HepG2 (cell line): ENCODE data around the gene DENND10. TPM values are rescaled to one million over a fixed set of nuclear protein-coding genes. Genes with fewer than 3 reads are reported as not detected.

Experiments used
- ATAC-seq: fragments of 200-7000 bp; cut with Tn5 transposase; 3 replicates; pipeline ENCODE4 v1.9.1; 2020; ENCODE audit warnings: mild to moderate bottlenecking, moderate library complexity
- BruUV-seq: library from RNA; stranded (reverse); fragments of 400-500 nt; replicated peaks from 2 replicates; lab custom pipeline; 2021; lab: Mats Ljungman, UMichigan
- CTCF ChIA-PET: fragments of 300-600 bp; formaldehyde crosslinking; extraction: SDS; loops from one replicate; lab custom pipeline; 2021; ENCODE audit warnings: low total read pairs, inconsistent platforms, low intra/inter-chr PET ratio; lab: Yijun Ruan, JAX
- POLR2A ChIA-PET: fragments of 350-600 bp; sonication (Branson Sonifier 250); formaldehyde crosslinking; loops from one replicate; lab custom pipeline; 2020; ENCODE audit warnings: antibody characterized with exemption, inconsistent platforms; lab: Yijun Ruan, JAX
- DNase-seq: peaks from one replicate; pipeline ENCODE4 v3.0.0-alpha.2; 2015; ENCODE audit warnings: low spot score
- FAIRE-seq: peaks from 3 replicates; lab custom pipeline; 2011; peaks lifted over from hg19 to GRCh38; lab: Jason Lieb, UNC
- H2AFZ ChIP-seq: one replicate; pipeline ENCODE4 v1.6.1; 2011; ENCODE audit warnings: low read length, inconsistent platforms
- H3K27ac ChIP-seq: fragments of 300-600 bp; 3 replicates; pipeline ENCODE4 v1.8.0; 2011; ENCODE audit warnings: mixed run types, mild to moderate bottlenecking, mixed read lengths, low read length, inconsistent platforms; ENCODE audit not compliant: insufficient read depth; ENCODE audit errors: extremely low read length
- H3K27me3 ChIP-seq, 2 experiments: fragments of 200-600 bp in 1 of 2; 2 replicates in 1 of 2; 3 replicates in 1 of 2; pipeline versions ENCODE4 v1.6.0 to v1.8.0; 2011; ENCODE audit warnings: low read length in 2 of 2, mild to moderate bottlenecking in 2 of 2, moderate library complexity in 2 of 2, inconsistent platforms in 1 of 2; ENCODE audit not compliant: insufficient read depth in 2 of 2, control insufficient read depth in 1 of 2
- H3K36me3 ChIP-seq, 2 experiments: fragments of 200-600 bp in 1 of 2; replicated peaks in 1 of 2; 2 replicates in 1 of 2; 3 replicates in 1 of 2; pipeline versions ENCODE4 v1.5.1 to v1.8.0; 2011; ENCODE audit warnings: low read length in 2 of 2, inconsistent platforms in 1 of 2; ENCODE audit not compliant: insufficient read depth in 2 of 2, control insufficient read depth in 1 of 2
- H3K4me1 ChIP-seq: 2 replicates; pipeline ENCODE4 v1.5.1; 2012; ENCODE audit warnings: low read length, inconsistent platforms; ENCODE audit not compliant: insufficient read depth
- H3K4me2 ChIP-seq: 2 replicates; pipeline ENCODE4 v1.6.0; 2011; ENCODE audit warnings: low read depth, low read length, inconsistent platforms
- H3K4me3 ChIP-seq, 3 experiments: fragments of 200-600 bp in 1 of 3; sonication (generic), shearing (Covaris generic) in 1 of 3; replicated peaks in 1 of 3; 2 replicates each; pipeline ENCODE4 v1.5.1; 2011 to 2016; ENCODE audit warnings: low read length in 3 of 3, inconsistent platforms in 2 of 3, low read depth in 2 of 3, mild to moderate bottlenecking in 2 of 3, control low read depth in 1 of 3, mixed read lengths in 1 of 3; ENCODE audit not compliant: insufficient read depth in 1 of 3
- H3K79me2 ChIP-seq: one replicate; pipeline ENCODE4 v1.6.1; 2011; ENCODE audit warnings: low read length, inconsistent platforms; ENCODE audit not compliant: insufficient read depth
- H3K9ac ChIP-seq: 2 replicates; pipeline ENCODE4 v1.6.0; 2011; ENCODE audit warnings: mild to moderate bottlenecking, low read depth, low read length, inconsistent platforms; ENCODE audit not compliant: insufficient read depth
- H3K9me3 ChIP-seq: 2 replicates; pipeline ENCODE4 v1.5.1; 2012; ENCODE audit warnings: mild to moderate bottlenecking, low read length
- H4K20me1 ChIP-seq: 2 replicates; pipeline ENCODE4 v1.6.0; 2011; ENCODE audit warnings: inconsistent platforms, mild to moderate bottlenecking, low read length, moderate library complexity; ENCODE audit not compliant: insufficient read depth
- CEBPG ChIP-seq: IDR thresholded peaks from 2 replicates; pipeline ENCODE4 v1.6.1; 2016
- HNF1B ChIP-seq: sonication (generic); formaldehyde crosslinking; IDR thresholded peaks from 2 replicates; pipeline ENCODE4 v1.5.1; 2020; ENCODE audit warnings: mild to moderate bottlenecking, moderate library complexity, missing genetic modification reagents
- KMT2B ChIP-seq: IDR thresholded peaks from 2 replicates; pipeline ENCODE4 v1.6.1; 2016; ENCODE audit warnings: missing genetic modification reagents, missing compliant biosample characterization
- YY1 ChIP-seq: IDR thresholded peaks from 2 replicates; pipeline ENCODE4 v1.6.1; 2011; ENCODE audit warnings: low read length, low read depth, moderate library complexity, mild to moderate bottlenecking; ENCODE audit not compliant: insufficient read depth, insufficient replicate concordance
- ZBTB40 ChIP-seq, 2 experiments: fragments of 450-650 bp in 1 of 2; sonication (generic) in 1 of 2; formaldehyde crosslinking in 1 of 2; IDR thresholded peaks; 2 replicates each; pipeline versions ENCODE4 v1.6.1 to v1.8.0; 2016 to 2022; ENCODE audit warnings: antibody characterized with exemption in 1 of 2, mild to moderate bottlenecking in 1 of 2, missing genetic modification reagents in 1 of 2
- ZNF232 ChIP-seq: sonication (generic); formaldehyde crosslinking; IDR thresholded peaks from 2 replicates; pipeline ENCODE4 v1.4.0; 2020; ENCODE audit warnings: missing genetic modification reagents, borderline replicate concordance
- ZNF275 ChIP-seq: sonication (generic); formaldehyde crosslinking; IDR thresholded peaks from 2 replicates; pipeline ENCODE4 v1.8.0; 2022; ENCODE audit warnings: missing genetic modification reagents, mild to moderate bottlenecking, inconsistent platforms, borderline replicate concordance
- WGBS: methylation state at CpG from one replicate; pipeline ENCODE4 v1.1.6; 2017; ENCODE audit warnings: low lambda C conversion rate; 5-methylcytosine and 5-hydroxymethylcytosine counted together
- in situ Hi-C: cut with HindIII; loops from 2 replicates; pipeline ENCODE4 v1.10.0; 2017; ENCODE audit warnings: low pct_unique_long_range_greater_than_20kb; ENCODE audit not compliant: extremely low pct_ligation_motif_present
- intact Hi-C: fragments of 100-400 bp; cut with micrococcal nuclease; formaldehyde crosslinking; loops from one replicate; pipeline ENCODE4 v1.10.0; 2022; ENCODE audit not compliant: unreplicated experiment
- polyA plus RNA-seq, 8 experiments: library from polyadenylated mRNA; depleted of rRNA in 3 of 8; stranded (reverse) in 7 of 8; unstranded in 1 of 8; fragments of >200 nt; fragmentation: Illumina TruSeq in 4 of 8; extraction: Trizol in 4 of 8; gene quantifications; 2 replicates each; pipeline versions ENCODE4 v1.2.1 to v1.2.3, GENCODE V29; 2011 to 2016; ENCODE audit warnings: low read depth in 4 of 8, missing spikeins in 1 of 8, mixed read lengths in 1 of 8; ENCODE audit not compliant: insufficient read depth in 1 of 8
- total RNA-seq, 5 experiments: library from RNA; depleted of rRNA; stranded (reverse); fragments of >200 nt; fragmentation: Illumina TruSeq; extraction: Trizol; gene quantifications; 2 replicates each; pipeline ENCODE4 v1.2.3, GENCODE V29; 2016; ENCODE audit warnings: low read depth in 1 of 5

Gene DENND10
- total and polyA plus RNA-seq, 2 of the 13 experiments (the other 11 are each of a cell fraction or from before 2014, with no cell fraction given): 43.7 to 78.8 TPM

- Histone ChIP-seq H3K27me3 (no peaks in the 10 kb centered on the region), H3K4me3 (peak overlapping the region in 2 of 3 experiments; percentile 27 to 37; a peak in 3 of 6 replicates), H3K9ac (peak overlapping the region; percentile 17; the same call in 1 of the 2 replicates), H3K27ac (no peak overlapping the region), H2AFZ (no peak overlapping the region), H3K4me2 (peak overlapping the region; percentile 69), H3K4me1 (peaks cover 56% of the 10 kb centered on the region), H4K20me1 (no peaks in the 10 kb centered on the region), H3K36me3 (no peaks in the 10 kb centered on the region), H3K9me3 (no peaks in the 10 kb centered on the region), H3K79me2 (peaks cover 16% of the 10 kb centered on the region)
- 28% methylated on average over 12 of the region's 12 CpGs for WGBS
- ChIA-PET CTCF (no interaction called here), POLR2A (interaction anchor here (0.6 to 4.1 kb wide), 5 partner anchors 11 to 35 kb away, joined by 3 to 106 read pairs (median 26); partner anchors contain the start of gene EIF3A)
- no TSS peak for BruUV-seq
- ATAC-seq (peak; percentile 71), DNase-seq (no peak), FAIRE-seq (no peak)
- in situ Hi-C loops: no loop called here
- intact Hi-C loops: no loop called here
- TF ChIP-seq CEBPG (CRISPR knock-in tag): no peak
- TF ChIP-seq ZNF232 (CRISPR knock-in tag): 0 out of 2 replicates have a peak, but pooled peaks have one; percentile 12
- no peak for TF ChIP-seq YY1
- 0 out of 2 replicates have a peak, but pooled peaks have one; percentile 1 for TF ChIP-seq KMT2B (CRISPR knock-in tag)
- peak; percentile 37; the same call in 1 of the 2 replicates for TF ChIP-seq HNF1B
- 0 out of 2 replicates have a peak, but pooled peaks have one; percentile 6 for TF ChIP-seq ZBTB40 (IDR thresholded peaks at IDR 0.05)
- TF ChIP-seq ZBTB40 (CRISPR knock-in tag; IDR thresholded peaks at IDR 0.05): no peak
- TF ChIP-seq ZNF275 (CRISPR knock-in tag): no peak
These were observed 541 bp upstream of the DENND10 start for GRCh38 chr10:119103241-119103902.
